ENCODE measurements around the gene LINGO3. TPM values are rescaled to one million over a fixed set of nuclear protein-coding genes. Genes with fewer than 3 reads are reported as not detected.

The LINGO3 gene
- not detected in 2 replicates for total RNA-seq

GRCh38 chr19:2308114-2308556, at the start of gene LINGO3:
TSS of gene LINGO3 (minus strand) at chr19:2308154. CDS start at chr19:2291776, 16,378 bp downstream.

GRCh38 chr19:2328401-2329148, 20.6 kb upstream of the LINGO3 start, which contains the start of the genes LSM7 and SPPL2B:
TSS of gene LSM7 (minus strand) at chr19:2328586. CDS start at chr19:2328566, 20 bp downstream.
TSS of gene SPPL2B (plus strand) at chr19:2328684. CDS start at chr19:2328710, 26 bp downstream.

GRCh38 chr19:2282062-2282861, 25.7 kb downstream of the LINGO3 start, which contains the start of gene PEAK3:
TSS of gene PEAK3 (minus strand) at chr19:2282175. CDS start at chr19:2280931, 1,244 bp downstream.

Other genes starting within 250 kb of the LINGO3 start
- 30.8 and 39.5 TPM in 2 replicates for gene MOB3A, start 211.8 kb downstream of the LINGO3 start, total RNA-seq
- gene IZUMO4, start 211.2 kb downstream of the LINGO3 start, total RNA-seq: 0.58 and 2.5 TPM in 2 replicates
- gene AP3D1, start 156.6 kb downstream of the LINGO3 start, total RNA-seq: 116 and 169 TPM in 2 replicates
- 6.0 and 6.7 TPM in 2 replicates for gene DOT1L, start 144.2 kb downstream of the LINGO3 start, total RNA-seq
- gene PLEKHJ1, start 71.8 kb downstream of the LINGO3 start, total RNA-seq: 46.0 and 58.5 TPM in 2 replicates
- gene SF3A2, start 71.3 kb downstream of the LINGO3 start, total RNA-seq: 31.4 and 32.3 TPM in 2 replicates
- 0.44 and 1.5 TPM in 2 replicates for gene AMH, start 58.8 kb downstream of the LINGO3 start, total RNA-seq
- gene JSRP1, start 51.7 kb downstream of the LINGO3 start, total RNA-seq: 0.15 TPM in 1 of 2 replicates, not detected in the other
- gene PEAK3, start 26.0 kb downstream of the LINGO3 start, total RNA-seq: not detected in 2 replicates
- gene LSM7, start 20.4 kb upstream of the LINGO3 start, total RNA-seq: 71.5 and 158 TPM in 2 replicates
- 40.6 and 48.1 TPM in 2 replicates for gene SPPL2B, start 20.5 kb upstream of the LINGO3 start, total RNA-seq
- under 0.01 TPM in 1 of 2 replicates, not detected in the other for gene TMPRSS9, start 52.1 kb upstream of the LINGO3 start, total RNA-seq
- gene TIMM13, start 119.4 kb upstream of the LINGO3 start, total RNA-seq: 32.4 and 42.6 TPM in 2 replicates
- 47.6 and 110 TPM in 2 replicates for gene LMNB2, start 148.8 kb upstream of the LINGO3 start, total RNA-seq
- gene GADD45B, start 168.0 kb upstream of the LINGO3 start, total RNA-seq: 10.3 and 26.0 TPM in 2 replicates